ENCODE data around the gene C3orf20. TPM values are rescaled to one million over a fixed set of nuclear protein-coding genes. Genes with fewer than 3 reads are reported as not detected.

C3orf20 gene
- total RNA-seq, 1 donor from 2014 or later = 0.13 TPM

GRCh38 chr3:14631101-14631497, 43.8 kb upstream of the C3orf20 start:
- Mint-ChIP-seq H3K27ac (ENCODE audit: unreplicated experiment) (no peak overlapping the region), H3K36me3 (ENCODE audit: low read depth, unreplicated experiment) (no peaks in the 10 kb centered on the region), H3K4me3 (ENCODE audit: unreplicated experiment) (no peak overlapping the region)

GRCh38 chr3:14631687-14632441, 43.1 kb upstream of the C3orf20 start:
- Mint-ChIP-seq H3K36me3 (ENCODE audit: low read depth, unreplicated experiment) (no peaks in the 10 kb centered on the region), H3K27me3 (ENCODE audit: unreplicated experiment) (peaks cover 4% of the 10 kb centered on the region), H3K4me3 (ENCODE audit: unreplicated experiment) (no peak overlapping the region), H3K27ac (ENCODE audit: unreplicated experiment) (no peak overlapping the region), H3K9me3 (ENCODE audit: unreplicated experiment) (no peaks in the 10 kb centered on the region), H3K4me1 (ENCODE audit: unreplicated experiment) (peaks cover 35% of the 10 kb centered on the region)
- no peak for DNase-seq (ENCODE audit: low spot score)
- TF ChIP-seq, protein P1, sequence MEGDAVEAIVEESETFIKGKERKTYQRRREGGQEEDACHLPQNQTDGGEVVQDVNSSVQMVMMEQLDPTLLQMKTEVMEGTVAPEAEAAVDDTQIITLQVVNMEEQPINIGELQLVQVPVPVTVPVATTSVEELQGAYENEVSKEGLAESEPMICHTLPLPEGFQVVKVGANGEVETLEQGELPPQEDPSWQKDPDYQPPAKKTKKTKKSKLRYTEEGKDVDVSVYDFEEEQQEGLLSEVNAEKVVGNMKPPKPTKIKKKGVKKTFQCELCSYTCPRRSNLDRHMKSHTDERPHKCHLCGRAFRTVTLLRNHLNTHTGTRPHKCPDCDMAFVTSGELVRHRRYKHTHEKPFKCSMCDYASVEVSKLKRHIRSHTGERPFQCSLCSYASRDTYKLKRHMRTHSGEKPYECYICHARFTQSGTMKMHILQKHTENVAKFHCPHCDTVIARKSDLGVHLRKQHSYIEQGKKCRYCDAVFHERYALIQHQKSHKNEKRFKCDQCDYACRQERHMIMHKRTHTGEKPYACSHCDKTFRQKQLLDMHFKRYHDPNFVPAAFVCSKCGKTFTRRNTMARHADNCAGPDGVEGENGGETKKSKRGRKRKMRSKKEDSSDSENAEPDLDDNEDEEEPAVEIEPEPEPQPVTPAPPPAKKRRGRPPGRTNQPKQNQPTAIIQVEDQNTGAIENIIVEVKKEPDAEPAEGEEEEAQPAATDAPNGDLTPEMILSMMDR (IDR thresholded peaks at IDR 0.05; ENCODE audit: unreplicated experiment) = no peak

More at GRCh38 chr3:14631101-14631497, 43.8 kb upstream of the C3orf20 start:
- TF ChIP-seq, protein P1 (IDR thresholded peaks at IDR 0.05; ENCODE audit: unreplicated experiment) = no peak
- H3K4me1 Mint-ChIP-seq (ENCODE audit: unreplicated experiment) = peaks cover 35% of the 10 kb centered on the region
- no peak for DNase-seq (ENCODE audit: low spot score)
- H3K9me3 Mint-ChIP-seq (ENCODE audit: unreplicated experiment) = no peaks in the 10 kb centered on the region
- peaks cover 4% of the 10 kb centered on the region for H3K27me3 Mint-ChIP-seq (ENCODE audit: unreplicated experiment)

DNA sequence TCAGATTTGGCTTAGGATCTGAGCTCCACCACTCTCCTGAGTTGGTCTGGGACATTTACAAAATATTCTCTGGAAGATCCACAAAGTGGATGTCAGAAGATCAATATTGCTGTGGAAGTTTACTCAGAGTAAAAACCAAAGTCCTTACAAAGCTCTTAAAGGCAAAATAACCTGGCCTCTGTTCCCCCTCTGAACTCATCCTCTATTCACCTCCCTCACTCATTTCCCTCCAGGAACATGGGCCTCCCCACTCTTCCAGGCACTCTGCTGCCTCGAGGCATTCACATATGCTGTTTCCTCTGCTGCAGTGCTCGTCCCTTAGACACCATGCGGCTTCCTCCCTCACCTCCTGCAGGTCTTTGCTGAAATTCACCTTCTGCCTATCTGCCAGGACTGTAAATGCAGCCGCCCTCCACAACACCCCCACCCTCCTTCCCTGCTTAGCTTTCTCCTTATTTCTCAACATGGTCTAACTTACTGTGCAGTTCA, 42.5 kb upstream of the C3orf20 start:
- no peak for DNase-seq (ENCODE audit: low spot score)
- Mint-ChIP-seq H3K27me3 (ENCODE audit: unreplicated experiment) (peaks cover 4% of the 10 kb centered on the region), H3K4me1 (ENCODE audit: unreplicated experiment) (peaks cover 28% of the 10 kb centered on the region), H3K9me3 (ENCODE audit: unreplicated experiment) (no peaks in the 10 kb centered on the region), H3K4me3 (ENCODE audit: unreplicated experiment) (no peak overlapping the region), H3K36me3 (ENCODE audit: low read depth, unreplicated experiment) (no peaks in the 10 kb centered on the region), H3K27ac (ENCODE audit: unreplicated experiment) (no peak overlapping the region)
- TF ChIP-seq, protein P1 (IDR thresholded peaks at IDR 0.05; ENCODE audit: unreplicated experiment) = no peak

- DNase-seq (ENCODE audit: low spot score) = no peak
- no peak overlapping the region for H3K4me3 Mint-ChIP-seq (ENCODE audit: unreplicated experiment)
- H3K27ac Mint-ChIP-seq (ENCODE audit: unreplicated experiment) = no peak overlapping the region
- peaks cover 4% of the 10 kb centered on the region for H3K27me3 Mint-ChIP-seq (ENCODE audit: unreplicated experiment)
- H3K4me1 Mint-ChIP-seq (ENCODE audit: unreplicated experiment) = peaks cover 28% of the 10 kb centered on the region
- TF ChIP-seq, protein P1 (IDR thresholded peaks at IDR 0.05; ENCODE audit: unreplicated experiment) = no peak
- no peaks in the 10 kb centered on the region for H3K9me3 Mint-ChIP-seq (ENCODE audit: unreplicated experiment)
- no peaks in the 10 kb centered on the region for H3K36me3 Mint-ChIP-seq (ENCODE audit: low read depth, unreplicated experiment)
Observed at GRCh38 chr3:14633417-14633816, 41.5 kb upstream of the C3orf20 start.

DNA sequence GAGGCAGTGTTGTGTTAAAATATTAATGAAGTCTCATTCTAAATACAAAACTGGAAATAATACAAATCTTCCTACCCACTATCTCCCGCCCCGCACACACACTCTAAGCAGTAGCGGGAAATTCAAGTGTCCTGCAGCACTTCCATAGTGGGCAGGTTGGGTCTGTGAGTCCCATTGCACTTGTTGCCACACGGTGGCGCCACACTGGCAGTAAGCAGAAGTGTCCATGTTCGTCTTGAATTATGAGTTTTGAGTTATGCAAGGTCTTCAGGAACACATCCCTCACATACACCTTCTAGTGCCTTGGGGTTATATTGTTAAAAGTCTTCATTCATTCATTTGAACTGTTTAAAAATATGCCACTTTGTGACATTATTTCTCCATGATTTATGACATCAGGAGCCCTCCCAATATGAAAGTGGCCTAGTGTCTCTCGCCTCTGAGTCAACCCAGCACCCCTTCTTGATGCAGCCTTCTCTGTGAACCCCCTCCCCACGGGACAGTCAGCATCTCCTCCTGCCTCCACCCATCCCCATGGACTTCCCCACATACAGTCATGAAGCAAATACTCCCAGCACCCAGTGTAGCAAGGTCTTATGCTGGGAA, 41.0 kb upstream of the C3orf20 start:
- Mint-ChIP-seq H3K4me3 (ENCODE audit: unreplicated experiment) (no peak overlapping the region), H3K27ac (ENCODE audit: unreplicated experiment) (peak overlapping the region; percentile 5), H3K27me3 (ENCODE audit: unreplicated experiment) (peaks cover 4% of the 10 kb centered on the region), H3K36me3 (ENCODE audit: low read depth, unreplicated experiment) (no peaks in the 10 kb centered on the region), H3K4me1 (ENCODE audit: unreplicated experiment) (peaks cover 28% of the 10 kb centered on the region), H3K9me3 (ENCODE audit: unreplicated experiment) (no peaks in the 10 kb centered on the region)
- TF ChIP-seq, protein P1 (IDR thresholded peaks at IDR 0.05; ENCODE audit: unreplicated experiment) = peak; percentile 77
- peak; percentile 54 for DNase-seq (ENCODE audit: low spot score)
